A549 (cell line): ENCODE data around the gene SRCAP. TPM values are rescaled to one million over a fixed set of nuclear protein-coding genes. Genes with fewer than 3 reads are reported as not detected.

ENCODE experiments used
- ATAC-seq, 2 experiments: fragments of 200-7000 bp in 1 of 2; fragments of >200 bp in 1 of 2; cut with Nextera tagmentation in 1 of 2; cut with Tn5 transposase in 1 of 2; 3 replicates each; pipeline versions ENCODE4 v1.8.0 to v1.9.1; 2018 to 2020; ENCODE audit warnings: mild to moderate bottlenecking in 1 of 2, moderate library complexity in 1 of 2
- CTCF ChIA-PET: fragments of 300-600 bp; sonication (Branson Sonifier 250); formaldehyde crosslinking; extraction: SDS; loops from one replicate; lab custom pipeline; 2021; ENCODE audit warnings: antibody characterized with exemption, inconsistent platforms; lab: Yijun Ruan, JAX
- POLR2A ChIA-PET: fragments of 350-600 bp; formaldehyde crosslinking; extraction: SDS; loops from one replicate; lab custom pipeline; 2021; ENCODE audit warnings: antibody characterized with exemption, inconsistent platforms; lab: Yijun Ruan, JAX
- DNase-seq, 2 experiments: peaks; one replicate each; pipeline versions ENCODE4 v3.0.0 to v3.0.0-alpha.2; 2011 to 2016; ENCODE audit warnings: low read depth in 1 of 2, low spot score in 1 of 2
- FAIRE-seq: peaks from 2 replicates; lab custom pipeline; 2011; peaks lifted over from hg19 to GRCh38; lab: Jason Lieb, UNC
- H3K27ac ChIP-seq, 2 experiments: fragments of >200 bp; sonication (Bioruptor Twin); formaldehyde crosslinking; 3 replicates each; pipeline ENCODE4 v1.5.1; 2016 to 2017
- H3K4me1 ChIP-seq: fragments of >200 bp; sonication (Bioruptor Twin); formaldehyde crosslinking; 3 replicates; pipeline ENCODE4 v1.6.1; 2016
- H3K4me2 ChIP-seq: fragments of >200 bp; sonication (Bioruptor Twin); formaldehyde crosslinking; 3 replicates; pipeline ENCODE4 v1.6.1; 2016
- H3K4me3 ChIP-seq: fragments of >200 bp; sonication (Bioruptor Twin); formaldehyde crosslinking; 3 replicates; pipeline ENCODE4 v1.5.1; 2016
- H3K9me3 ChIP-seq: fragments of >200 bp; sonication (Bioruptor Twin); formaldehyde crosslinking; 3 replicates; pipeline ENCODE4 v1.6.1; 2016
- ATOH8 ChIP-seq: fragments of 250-450 bp; sonication (Bioruptor Pico); IDR thresholded peaks from 2 replicates; pipeline ENCODE4 v1.5.0; 2020; ENCODE audit warnings: low read depth, mild to moderate bottlenecking, moderate library complexity
- BCL3 ChIP-seq: fragments of >200 bp; sonication (Bioruptor Twin); formaldehyde crosslinking; IDR thresholded peaks from 3 replicates; pipeline ENCODE4 v1.6.1; 2016
- CHD2 ChIP-seq: fragments of 150-350 bp; IDR thresholded peaks from 2 replicates; pipeline ENCODE4 v1.6.1; 2014; ENCODE audit warnings: low read length; ENCODE audit not compliant: partially characterized antibody
- CHD4 ChIP-seq: fragments of 200-600 bp; sonication (generic); IDR thresholded peaks from 2 replicates; pipeline ENCODE4 v1.6.1; 2016; ENCODE audit warnings: antibody characterized with exemption, mild to moderate bottlenecking, borderline replicate concordance
- E2F6 ChIP-seq: IDR thresholded peaks from 2 replicates; pipeline ENCODE4 v1.6.1; 2012; ENCODE audit warnings: low read depth, borderline replicate concordance
- EHF ChIP-seq: fragments of 250-450 bp; sonication (Bioruptor Pico); IDR thresholded peaks from 2 replicates; pipeline ENCODE4 v1.5.0; 2020; ENCODE audit warnings: mild to moderate bottlenecking
- ELK1 ChIP-seq: fragments of 150-350 bp; IDR thresholded peaks from 2 replicates; pipeline ENCODE4 v1.6.1; 2014; ENCODE audit warnings: low read depth, mild to moderate bottlenecking, low read length
- ESRRA ChIP-seq: fragments of 150-350 bp; IDR thresholded peaks from 2 replicates; pipeline ENCODE4 v1.6.1; 2014; ENCODE audit warnings: mild to moderate bottlenecking, low read length, borderline replicate concordance
- FOSL2 ChIP-seq, 2 experiments: fragments of 450-650 bp in 1 of 2; fragments of >200 bp in 1 of 2; sonication (Bioruptor Twin) in 1 of 2; formaldehyde crosslinking; IDR thresholded peaks; 2 replicates each; pipeline versions ENCODE4 v1.5.0 to v1.6.1; 2016 to 2020; ENCODE audit warnings: mild to moderate bottlenecking in 1 of 2, moderate library complexity in 1 of 2
- GATA3 ChIP-seq: IDR thresholded peaks from 2 replicates; pipeline ENCODE4 v1.6.1; 2012; ENCODE audit warnings: borderline replicate concordance
- HMGXB4 ChIP-seq: fragments of 250-450 bp; sonication (Bioruptor Pico); IDR thresholded peaks from 2 replicates; pipeline ENCODE4 v1.5.0; 2021; ENCODE audit warnings: mild to moderate bottlenecking, moderate library complexity, borderline replicate concordance
- HOXA7 ChIP-seq: fragments of 250-450 bp; sonication (Bioruptor Pico); IDR thresholded peaks from 2 replicates; pipeline ENCODE4 v1.5.0; 2020; ENCODE audit warnings: mild to moderate bottlenecking, moderate library complexity
- HOXB13 ChIP-seq: fragments of 250-450 bp; sonication (Bioruptor Pico); IDR thresholded peaks from 2 replicates; pipeline ENCODE4 v1.5.0; 2020; ENCODE audit warnings: low read depth, mild to moderate bottlenecking, moderate library complexity
- JUNB ChIP-seq: fragments of >200 bp; sonication (Bioruptor Twin); formaldehyde crosslinking; IDR thresholded peaks from 2 replicates; pipeline ENCODE4 v1.6.1; 2016
- MAFK ChIP-seq: fragments of 450-650 bp; IDR thresholded peaks from 2 replicates; pipeline ENCODE4 v1.6.1; 2014; ENCODE audit not compliant: partially characterized antibody
- NFE2L2 ChIP-seq: fragments of 150-350 bp; conservative IDR thresholded peaks from 2 replicates; pipeline ENCODE4 v1.6.1; 2014; ENCODE audit warnings: low read length
- NPAS2 ChIP-seq: fragments of 250-450 bp; sonication (Bioruptor Pico); IDR thresholded peaks from 2 replicates; pipeline ENCODE4 v1.8.0; 2022; ENCODE audit warnings: mild to moderate bottlenecking, moderate library complexity, borderline replicate concordance
- PBX3 ChIP-seq: IDR thresholded peaks from 2 replicates; pipeline ENCODE4 v1.6.1; 2012
- POLR2A ChIP-seq: IDR thresholded peaks from 2 replicates; pipeline ENCODE4 v1.6.1; 2012; ENCODE audit warnings: mild to moderate bottlenecking, low read length
- RAD21 ChIP-seq, 2 experiments: fragments of >200 bp in 1 of 2; sonication (Bioruptor Twin) in 1 of 2; formaldehyde crosslinking in 1 of 2; IDR thresholded peaks in 1 of 2; conservative IDR thresholded peaks in 1 of 2; 2 replicates in 1 of 2; 3 replicates in 1 of 2; pipeline ENCODE4 v1.6.1; 2012 to 2018; ENCODE audit warnings: inconsistent platforms in 1 of 2
- RCOR1 ChIP-seq: fragments of 150-350 bp; IDR thresholded peaks from 2 replicates; pipeline ENCODE4 v1.6.1; 2014; ENCODE audit warnings: antibody characterized with exemption, low read length, low read depth
- REST ChIP-seq: fragments of 200-600 bp; sonication (generic); IDR thresholded peaks from 2 replicates; pipeline ENCODE4 v1.6.1; 2016; ENCODE audit warnings: antibody characterized with exemption, mild to moderate bottlenecking, moderate library complexity
- SMC3 ChIP-seq: fragments of >200 bp; sonication (Bioruptor Twin); formaldehyde crosslinking; IDR thresholded peaks from 3 replicates; pipeline ENCODE4 v1.6.1; 2018; ENCODE audit warnings: inconsistent platforms
- SREBF2 ChIP-seq: fragments of 450-650 bp; IDR thresholded peaks from 2 replicates; pipeline ENCODE4 v1.6.1; 2014; ENCODE audit warnings: mild to moderate bottlenecking, moderate library complexity
- TFCP2L1 ChIP-seq: fragments of 250-450 bp; sonication (Bioruptor Pico); IDR thresholded peaks from 2 replicates; pipeline ENCODE4 v1.5.0; 2021; ENCODE audit warnings: mild to moderate bottlenecking
- ZC3H11A ChIP-seq: fragments of 450-650 bp; IDR thresholded peaks from 2 replicates; pipeline ENCODE4 v1.6.1; 2014; ENCODE audit warnings: antibody characterized with exemption, mild to moderate bottlenecking
- WGBS: methylation state at CpG from one replicate; pipeline ENCODE4 v1.1.6; 2017; ENCODE audit errors: missing lambda C conversion rate; 5-methylcytosine and 5-hydroxymethylcytosine counted together
- polyA plus RNA-seq, 4 experiments: library from polyadenylated mRNA; depleted of rRNA in 3 of 4; stranded (reverse); fragments of >200 nt; fragmentation: RNase III in 1 of 4; extraction: RNeasy Plus Mini Kit Qiagen cat#74134 plus additional on column Dnase treatment in 1 of 4; gene quantifications; 2 replicates in 3 of 4; 3 replicates in 1 of 4; pipeline ENCODE4 v1.2.3, GENCODE V29; 2011 to 2017

Gene SRCAP
- polyA plus RNA-seq, 2 of the 4 experiments (the other 2 are of a cell fraction), result 6.2 to 19.9 TPM

GRCh38 chr16:30762991-30763725 is 64.2 kb downstream of the SRCAP start:
- ChIA-PET CTCF (interaction anchor here (0.7 to 4.9 kb wide), 3 partner anchors 12 to 178 kb away, joined by 3 to 18 read pairs (median 4); no protein-coding TSS in a partner anchor), POLR2A (interaction anchor here (0.6 to 1.6 kb wide), 2 partner anchors 12 to 16 kb away, joined by 3 to 4 read pairs; no protein-coding TSS in a partner anchor)
- Histone ChIP-seq H3K9me3 (no peaks in the 10 kb centered on the region), H3K4me2 (peak overlapping the region; percentile 98), H3K4me3 (peak overlapping the region; percentile 68), H3K4me1 (peaks cover 19% of the 10 kb centered on the region), H3K27ac (peak overlapping the region; percentile 88 to 91)
- DNase-seq (no peak), ATAC-seq (no peak), FAIRE-seq (no peak)
- WGBS, result 68% methylated on average over 15 of the region's 15 CpGs
- TF ChIP-seq GATA3 (no peak), JUNB (no peak), EHF (CRISPR knock-in tag) (no peak), ELK1 (no peak), HOXA7 (CRISPR knock-in tag) (no peak), ZC3H11A (no peak), PBX3 (no peak), ATOH8 (CRISPR knock-in tag) (no peak), NFE2L2 (no peak), CHD4 (no peak), BCL3 (no peak), SMC3 (no peak), SREBF2 (no peak), CHD2 (no peak), NPAS2 (CRISPR knock-in tag) (no peak), POLR2A (no peak), MAFK (no peak)

- H3K27ac ChIP-seq, result no peak overlapping the region
- ATAC-seq, result no peak
- no peak for FAIRE-seq
- H3K4me1 ChIP-seq, result peaks cover 19% of the 10 kb centered on the region
- POLR2A ChIA-PET, result interaction anchor here (1.6 kb wide), 1 partner anchor 11 kb away, joined by 4 read pairs; no protein-coding TSS in a partner anchor
- WGBS, result 88% methylated on average over 10 of the region's 11 CpGs
- H3K4me2 ChIP-seq, result peak overlapping the region; percentile 98; the same call in 1 of the 3 replicates
- no peak for DNase-seq
- CTCF ChIA-PET, result interaction anchor here (0.9 to 4.9 kb wide), 3 partner anchors 11 to 178 kb away, joined by 3 to 18 read pairs (median 4); no protein-coding TSS in a partner anchor
- H3K9me3 ChIP-seq, result no peaks in the 10 kb centered on the region
- no peak overlapping the region for H3K4me3 ChIP-seq
- TF ChIP-seq EHF (CRISPR knock-in tag) (no peak), ESRRA (no peak), FOSL2 (IDR thresholded peaks at IDR 0.05) (no peak), FOSL2 (CRISPR knock-in tag; IDR thresholded peaks at IDR 0.05) (no peak), TFCP2L1 (CRISPR knock-in tag) (no peak), REST (no peak), E2F6 (no peak), RCOR1 (no peak), HOXB13 (CRISPR knock-in tag) (no peak), RAD21 (conservative IDR thresholded peaks at IDR 0.05 in 1 of 2, IDR thresholded peaks at IDR 0.05 in 1 of 2) (no peak), HMGXB4 (no peak)
Observed at GRCh38 chr16:30764086-30764485, 65.1 kb downstream of the SRCAP start.
